Measurements from ENCODE around the gene TTC6.

- TF ChIP-seq EZH2phosphoT487 (IDR thresholded peaks at IDR 0.05; ENCODE audit: insufficient read depth, low read depth) (no peak), EZH2 (IDR thresholded peaks at IDR 0.05; ENCODE audit: insufficient read depth, poor library complexity, severe bottlenecking) (no peak)
These were observed 586 bp downstream of the TTC6 start for GRCh38 chr14:37595809-37596621.
